Measurements from ENCODE around the gene CCDC71.

GRCh38 chr3:49132073-49132436, 34.1 kb downstream of the CCDC71 start:
- no peak for TF ChIP-seq CTCF (IDR thresholded peaks at IDR 0.05)
- TF ChIP-seq POLR2A (IDR thresholded peaks at IDR 0.05) = no peak

Measured in Peyer's patch (tissue), 4 donors.